ENCODE data around the gene TLE3. TPM values are rescaled to one million over a fixed set of nuclear protein-coding genes. Genes with fewer than 3 reads are reported as not detected.

TLE3 gene
- total RNA-seq, 3 donors from 2014 or later = 67.0 to 73.9 (median 73.4) TPM

DNA sequence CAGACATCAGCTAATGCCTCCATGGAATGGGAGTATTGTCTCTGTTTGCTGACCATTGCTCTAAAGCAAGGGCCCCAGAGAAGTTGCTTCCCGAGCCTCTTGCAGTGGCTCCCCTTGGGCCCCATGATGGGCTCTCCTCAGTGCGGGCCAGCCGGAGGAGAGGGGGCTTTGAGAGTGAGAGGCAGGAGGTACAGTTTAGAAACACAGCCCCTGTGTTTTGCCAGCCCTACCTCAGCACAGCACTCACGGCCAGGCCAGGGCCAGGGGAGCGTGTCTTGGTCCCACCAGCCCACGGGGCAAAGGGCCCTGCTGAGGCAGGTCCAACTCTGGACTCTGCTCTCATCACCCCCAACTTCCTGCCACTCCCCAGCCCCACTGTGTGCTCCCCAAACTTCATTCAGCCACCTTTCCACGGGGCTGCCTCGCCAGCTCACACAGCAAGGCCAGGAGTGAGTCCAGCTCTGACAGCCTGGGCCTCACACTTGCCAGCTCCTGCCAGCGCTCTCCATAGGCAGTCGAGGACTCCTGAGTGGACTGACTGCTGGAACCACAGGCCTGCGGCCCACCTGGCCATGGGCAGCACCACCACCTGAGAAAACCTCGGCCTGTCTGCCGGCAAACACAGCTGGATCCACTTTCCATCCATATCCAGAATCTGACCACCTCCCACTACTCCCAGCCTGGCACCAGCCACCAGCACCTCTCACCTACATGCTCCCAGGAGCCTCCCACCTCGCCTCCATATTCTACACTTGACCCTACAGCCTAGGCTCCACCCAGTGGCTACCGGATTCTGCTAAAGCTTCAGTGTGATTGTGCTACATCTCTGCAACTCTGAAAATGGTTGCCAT is 99.0 kb downstream of the TLE3 start:
- no peak for DNase-seq (ENCODE audit: low spot score in 2 of 2)
- Histone ChIP-seq H3K36me3 (no peaks in the 10 kb centered on the region), H3K4me3 (no peak overlapping the region), H3K4me1 (no peaks in the 10 kb centered on the region), H3K27ac (no peak overlapping the region), H3K9me3 (peaks cover 11 to 14% of the 10 kb centered on the region in 2 donors), H3K27me3 (no peaks in the 10 kb centered on the region)
- TF ChIP-seq POLR2AphosphoS5 (IDR thresholded peaks at IDR 0.05) = no peak
- no peak for TF ChIP-seq POLR2A (IDR thresholded peaks at IDR 0.05)
- TF ChIP-seq, protein P1, sequence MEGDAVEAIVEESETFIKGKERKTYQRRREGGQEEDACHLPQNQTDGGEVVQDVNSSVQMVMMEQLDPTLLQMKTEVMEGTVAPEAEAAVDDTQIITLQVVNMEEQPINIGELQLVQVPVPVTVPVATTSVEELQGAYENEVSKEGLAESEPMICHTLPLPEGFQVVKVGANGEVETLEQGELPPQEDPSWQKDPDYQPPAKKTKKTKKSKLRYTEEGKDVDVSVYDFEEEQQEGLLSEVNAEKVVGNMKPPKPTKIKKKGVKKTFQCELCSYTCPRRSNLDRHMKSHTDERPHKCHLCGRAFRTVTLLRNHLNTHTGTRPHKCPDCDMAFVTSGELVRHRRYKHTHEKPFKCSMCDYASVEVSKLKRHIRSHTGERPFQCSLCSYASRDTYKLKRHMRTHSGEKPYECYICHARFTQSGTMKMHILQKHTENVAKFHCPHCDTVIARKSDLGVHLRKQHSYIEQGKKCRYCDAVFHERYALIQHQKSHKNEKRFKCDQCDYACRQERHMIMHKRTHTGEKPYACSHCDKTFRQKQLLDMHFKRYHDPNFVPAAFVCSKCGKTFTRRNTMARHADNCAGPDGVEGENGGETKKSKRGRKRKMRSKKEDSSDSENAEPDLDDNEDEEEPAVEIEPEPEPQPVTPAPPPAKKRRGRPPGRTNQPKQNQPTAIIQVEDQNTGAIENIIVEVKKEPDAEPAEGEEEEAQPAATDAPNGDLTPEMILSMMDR (IDR thresholded peaks at IDR 0.05) = no peak
- intact Hi-C loops (cut with DNase I; ENCODE audit: low total_unique reads) = no loop called here

DNA sequence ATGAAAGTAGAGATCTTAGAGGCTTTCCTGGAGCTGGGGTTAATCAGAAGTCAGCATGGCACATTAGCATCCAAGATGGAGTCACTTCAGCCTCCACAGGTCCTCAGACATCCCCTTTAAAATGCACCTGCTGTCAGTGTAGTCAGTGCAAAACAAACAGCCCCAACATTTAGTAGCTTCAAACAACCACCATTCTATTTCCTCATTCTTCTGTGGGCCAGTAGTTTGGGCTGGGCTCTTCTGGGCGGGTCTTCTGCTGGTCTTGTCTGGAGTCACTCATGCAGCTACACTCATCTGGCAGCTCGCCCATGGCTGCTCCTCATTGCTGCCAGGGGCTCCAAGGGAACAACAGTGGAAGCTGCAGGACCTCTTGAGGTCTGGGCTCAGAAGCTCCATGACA is 99.9 kb downstream of the TLE3 start:
- peak; percentile 78 to 86 for DNase-seq (ENCODE audit: low spot score in 2 of 2)
- Histone ChIP-seq H3K4me3 (no peak overlapping the region), H3K27ac (peak overlapping the region in 1 of 2 donors; percentile 68), H3K4me1 (no peaks in the 10 kb centered on the region), H3K9me3 (peaks cover 5 to 9% of the 10 kb centered on the region in 2 donors), H3K27me3 (no peaks in the 10 kb centered on the region), H3K36me3 (no peaks in the 10 kb centered on the region)
- TF ChIP-seq POLR2AphosphoS5 (IDR thresholded peaks at IDR 0.05) (no peak), POLR2A (IDR thresholded peaks at IDR 0.05) (no peak)
- TF ChIP-seq, protein P1 (IDR thresholded peaks at IDR 0.05) = no peak
- intact Hi-C loops (cut with DNase I; ENCODE audit: low total_unique reads) = no loop called here
